Measurements from ENCODE around the gene STMP1.

Gene STMP1

GRCh38 chr7:135712182-135712782 lies 50.0 kb downstream of the STMP1 start:
- no peak overlapping the region for H3K4me3 ChIP-seq (ENCODE audit: low read depth, low read length)
- ChIA-PET CTCF (interaction anchor here (1.0 to 7.6 kb wide), 14 partner anchors 9 to 297 kb away, joined by 3 to 53 read pairs (median 4); no protein-coding TSS in a partner anchor), POLR2A (no interaction called here)
- no peak for TF ChIP-seq CTCF (IDR thresholded peaks at IDR 0.05; ENCODE audit: insufficient read depth, low read length, missing control alignments)
- no peak for DNase-seq (ENCODE audit: low read depth, low spot score)

GRCh38 chr7:135712796-135713195 lies 50.5 kb downstream of the STMP1 start:
- H3K4me3 ChIP-seq (ENCODE audit: low read depth, low read length) = no peak overlapping the region
- TF ChIP-seq CTCF (IDR thresholded peaks at IDR 0.05; ENCODE audit: insufficient read depth, low read length, missing control alignments) = no peak
- CTCF ChIA-PET = interaction anchor here (1.0 to 7.6 kb wide), 11 partner anchors 9 to 297 kb away, joined by 3 to 53 read pairs (median 4); no protein-coding TSS in a partner anchor
- POLR2A ChIA-PET = no interaction called here
- DNase-seq (ENCODE audit: low read depth, low spot score) = no peak

- CTCF ChIA-PET = interaction anchor here (1.5 to 7.6 kb wide), 5 partner anchors 11 to 42 kb away, joined by 4 to 53 read pairs (median 4); partner anchors contain the start of gene SLC13A4
- no peak overlapping the region for H3K4me3 ChIP-seq (ENCODE audit: low read depth, low read length)
Measured at GRCh38 chr7:135713836-135714470, 51.6 kb downstream of the STMP1 start.

GRCh38 chr7:135714534-135715009 lies 52.3 kb downstream of the STMP1 start:
- CTCF ChIA-PET = interaction anchor here (1.6 to 7.6 kb wide), 2 partner anchors 14 to 42 kb away, joined by 4 to 38 read pairs; partner anchors contain the start of gene SLC13A4

More at GRCh38 chr7:135713836-135714470, 51.6 kb downstream of the STMP1 start:
- no peak for DNase-seq (ENCODE audit: low read depth, low spot score)
- TF ChIP-seq CTCF (IDR thresholded peaks at IDR 0.05; ENCODE audit: insufficient read depth, low read length, missing control alignments) = no peak
- POLR2A ChIA-PET = interaction anchor here (0.6 to 1.5 kb wide), 5 partner anchors 9 to 41 kb away, joined by 3 read pairs; no protein-coding TSS in a partner anchor

GRCh38 chr7:135715055-135715522 lies 52.8 kb downstream of the STMP1 start:
- ChIA-PET CTCF (interaction anchor here (1.2 to 7.6 kb wide), 3 partner anchors 11 to 43 kb away, joined by 4 to 38 read pairs (median 4); partner anchors contain the start of gene SLC13A4), POLR2A (interaction anchor here (0.8 to 1.0 kb wide), 2 partner anchors 10 to 23 kb away, joined by 3 read pairs; no protein-coding TSS in a partner anchor)
- TF ChIP-seq CTCF (IDR thresholded peaks at IDR 0.05; ENCODE audit: insufficient read depth, low read length, missing control alignments) = no peak
- H3K4me3 ChIP-seq (ENCODE audit: low read depth, low read length) = no peak overlapping the region
- no peak for DNase-seq (ENCODE audit: low read depth, low spot score)

More at GRCh38 chr7:135714534-135715009, 52.3 kb downstream of the STMP1 start:
- DNase-seq (ENCODE audit: low read depth, low spot score) = no peak
- H3K4me3 ChIP-seq (ENCODE audit: low read depth, low read length) = no peak overlapping the region
- POLR2A ChIA-PET = interaction anchor here (0.8 to 1.5 kb wide), 4 partner anchors 10 to 24 kb away, joined by 3 read pairs; no protein-coding TSS in a partner anchor
- TF ChIP-seq CTCF (IDR thresholded peaks at IDR 0.05; ENCODE audit: insufficient read depth, low read length, missing control alignments) = no peak
